Coronary artery (tissue), 2 donors: ENCODE results near the gene FLYWCH2.
"Not testable (repeated sequence)": the region's sequence is repeated elsewhere in the genome, so short reads cannot be mapped to it uniquely, and the experiment has no call there.

Source experiments
- DNase-seq: peaks from one replicate; pipeline ENCODE4 v3.0.0-alpha.2; 2017; ENCODE audit warnings: low spot score
- H3K27ac ChIP-seq, 2 donors: fragments of 200-600 bp; sonication (generic); one replicate each; pipeline ENCODE4 v1.5.1; 2016 to 2019
- H3K4me3 ChIP-seq: fragments of 200-600 bp; sonication (generic); 2 replicates; pipeline ENCODE4 v1.5.1; 2016; ENCODE audit warnings: mild to moderate bottlenecking, moderate library complexity
- TF ChIP-seq, protein P1 (sequence below): fragments of 200-600 bp; sonication (generic); IDR thresholded peaks from one replicate; pipeline ENCODE4 v1.5.1; 2019; ENCODE audit warnings: antibody characterized with exemption

Gene FLYWCH2

DNA sequence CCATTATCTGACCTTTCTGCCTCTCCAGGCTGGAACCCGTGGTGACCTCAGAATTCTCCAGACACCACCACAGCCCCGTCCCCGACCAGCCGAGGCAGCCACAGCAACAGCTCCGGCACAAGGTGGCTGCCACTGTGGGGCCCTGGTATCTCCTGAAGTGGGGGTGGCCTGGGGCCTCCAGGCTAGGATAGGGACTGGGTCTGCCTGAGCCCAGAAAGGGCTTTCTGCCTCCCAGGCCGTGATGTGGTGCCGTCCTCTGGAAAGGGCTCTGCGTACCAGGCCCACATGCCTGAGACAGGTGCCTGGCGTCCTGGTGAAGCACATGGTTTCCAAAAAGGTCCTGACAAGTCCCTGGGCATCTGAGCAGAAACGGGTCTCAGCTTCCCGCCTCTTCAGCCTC, 45.8 kb downstream of the FLYWCH2 start:
- H3K27ac ChIP-seq = no peak overlapping the region
- no peak for DNase-seq
- H3K4me3 ChIP-seq = no peak overlapping the region
- TF ChIP-seq, protein P1, sequence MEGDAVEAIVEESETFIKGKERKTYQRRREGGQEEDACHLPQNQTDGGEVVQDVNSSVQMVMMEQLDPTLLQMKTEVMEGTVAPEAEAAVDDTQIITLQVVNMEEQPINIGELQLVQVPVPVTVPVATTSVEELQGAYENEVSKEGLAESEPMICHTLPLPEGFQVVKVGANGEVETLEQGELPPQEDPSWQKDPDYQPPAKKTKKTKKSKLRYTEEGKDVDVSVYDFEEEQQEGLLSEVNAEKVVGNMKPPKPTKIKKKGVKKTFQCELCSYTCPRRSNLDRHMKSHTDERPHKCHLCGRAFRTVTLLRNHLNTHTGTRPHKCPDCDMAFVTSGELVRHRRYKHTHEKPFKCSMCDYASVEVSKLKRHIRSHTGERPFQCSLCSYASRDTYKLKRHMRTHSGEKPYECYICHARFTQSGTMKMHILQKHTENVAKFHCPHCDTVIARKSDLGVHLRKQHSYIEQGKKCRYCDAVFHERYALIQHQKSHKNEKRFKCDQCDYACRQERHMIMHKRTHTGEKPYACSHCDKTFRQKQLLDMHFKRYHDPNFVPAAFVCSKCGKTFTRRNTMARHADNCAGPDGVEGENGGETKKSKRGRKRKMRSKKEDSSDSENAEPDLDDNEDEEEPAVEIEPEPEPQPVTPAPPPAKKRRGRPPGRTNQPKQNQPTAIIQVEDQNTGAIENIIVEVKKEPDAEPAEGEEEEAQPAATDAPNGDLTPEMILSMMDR = no peak

DNA sequence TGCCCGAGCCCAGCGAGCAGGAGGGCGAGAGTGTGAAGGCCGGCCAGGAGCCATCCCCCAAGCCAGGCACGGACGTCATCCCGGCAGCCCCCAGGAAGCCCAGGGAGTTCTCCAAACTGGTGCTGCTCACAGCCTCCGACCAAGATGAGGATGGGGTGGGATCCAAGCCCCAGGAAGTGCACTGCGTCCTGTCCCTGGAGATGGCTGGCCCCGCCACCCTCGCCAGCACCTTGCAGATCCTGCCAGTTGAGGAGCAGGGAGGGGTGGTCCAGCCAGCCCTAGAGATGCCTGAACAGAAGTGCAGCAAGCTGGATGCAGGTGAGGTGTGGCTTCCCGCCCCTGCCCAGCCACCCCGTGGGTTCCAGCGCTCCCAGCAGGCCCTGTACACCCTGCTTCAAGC, 46.7 kb downstream of the FLYWCH2 start:
- Histone ChIP-seq H3K27ac (no peak overlapping the region), H3K4me3 (no peak overlapping the region)
- TF ChIP-seq, protein P1 = no peak
- DNase-seq = no peak

DNA sequence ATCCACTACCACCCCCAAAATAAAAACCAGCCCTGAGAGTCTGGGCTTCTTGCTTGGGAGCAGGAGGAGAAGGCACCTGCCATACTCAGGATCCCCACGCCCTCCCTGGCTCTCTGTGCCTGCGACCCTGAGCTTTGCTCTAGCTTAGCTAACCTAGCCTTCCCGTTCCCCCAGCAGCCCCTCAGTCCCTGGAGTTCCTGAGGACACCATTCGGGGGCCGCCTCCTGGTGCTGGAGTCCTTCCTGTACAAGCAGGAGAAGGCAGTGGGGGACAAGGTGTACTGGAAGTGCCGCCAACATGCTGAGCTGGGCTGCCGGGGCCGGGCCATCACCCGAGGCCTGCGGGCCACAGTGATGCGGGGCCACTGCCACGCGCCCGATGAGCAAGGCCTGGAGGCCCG, 47.2 kb downstream of the FLYWCH2 start:
- no peak for DNase-seq
- no peak overlapping the region for H3K4me3 ChIP-seq
- H3K27ac ChIP-seq = no peak overlapping the region
- TF ChIP-seq, protein P1 = no peak

DNA sequence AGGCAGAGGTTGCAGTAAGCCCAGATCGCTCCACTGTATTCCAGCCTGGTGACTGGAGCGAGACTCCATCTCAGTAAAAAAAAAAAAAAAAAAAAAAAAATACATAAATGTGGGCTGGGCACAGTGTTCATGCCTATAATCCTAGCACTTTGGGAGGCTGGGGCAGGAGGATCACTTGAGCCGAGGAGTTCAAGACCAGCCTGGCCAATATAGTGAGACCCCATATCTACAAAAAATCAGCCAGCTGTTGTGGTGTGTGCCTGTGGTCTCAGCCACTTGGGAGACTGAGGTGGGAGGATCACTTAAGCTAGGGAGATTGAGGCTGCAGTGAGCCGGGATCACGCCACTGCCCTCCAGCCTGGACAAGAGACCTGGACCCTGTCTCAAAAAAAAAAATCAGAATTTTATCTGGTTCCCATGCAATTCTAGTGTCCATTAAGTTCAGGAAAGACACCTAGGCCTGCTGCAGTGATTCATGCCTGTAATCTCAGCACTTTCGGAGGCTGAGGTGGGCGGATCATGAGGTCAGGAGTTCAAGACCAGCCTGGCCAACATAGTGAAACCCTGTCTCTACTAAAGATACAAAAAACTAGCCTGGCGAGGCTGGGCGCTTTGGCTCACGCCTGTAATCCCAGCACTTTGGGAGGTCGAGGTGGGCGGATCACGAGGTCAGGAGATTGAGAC, 48.4 kb downstream of the FLYWCH2 start:
- not testable (repeated sequence) for H3K27ac ChIP-seq, H3K4me3 ChIP-seq, DNase-seq

DNA sequence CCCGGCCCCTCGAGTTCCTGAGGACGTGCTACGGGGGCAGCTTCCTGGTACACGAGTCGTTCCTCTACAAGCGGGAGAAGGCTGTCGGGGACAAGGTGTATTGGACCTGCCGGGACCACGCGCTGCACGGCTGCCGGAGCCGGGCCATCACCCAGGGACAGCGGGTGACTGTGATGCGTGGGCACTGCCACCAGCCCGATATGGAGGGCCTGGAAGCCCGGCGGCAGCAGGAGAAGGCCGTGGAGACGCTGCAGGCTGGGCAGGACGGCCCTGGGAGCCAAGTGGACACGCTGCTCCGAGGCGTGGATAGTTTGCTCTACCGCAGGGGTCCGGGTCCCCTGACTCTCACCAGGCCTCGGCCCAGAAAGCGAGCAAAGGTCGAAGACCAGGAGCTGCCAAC, 50.1 kb downstream of the FLYWCH2 start:
- H3K27ac ChIP-seq = no peak overlapping the region
- TF ChIP-seq, protein P1 = no peak
- no peak for DNase-seq
- no peak overlapping the region for H3K4me3 ChIP-seq

DNA sequence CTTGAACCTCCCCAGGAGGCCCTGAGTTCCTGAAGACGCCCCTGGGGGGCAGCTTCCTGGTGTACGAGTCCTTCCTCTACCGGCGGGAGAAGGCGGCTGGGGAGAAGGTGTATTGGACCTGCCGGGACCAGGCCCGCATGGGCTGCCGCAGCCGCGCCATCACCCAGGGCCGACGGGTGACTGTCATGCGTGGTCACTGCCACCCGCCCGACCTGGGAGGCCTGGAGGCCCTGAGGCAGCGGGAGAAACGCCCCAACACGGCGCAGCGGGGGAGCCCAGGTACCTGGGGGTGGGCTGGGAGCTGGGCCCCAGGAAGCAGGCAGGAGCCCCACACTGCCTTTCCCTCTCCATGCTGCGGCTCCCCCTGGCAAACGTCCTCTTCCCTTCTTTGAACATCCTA, 50.7 kb downstream of the FLYWCH2 start:
- DNase-seq = no peak
- H3K4me3 ChIP-seq = no peak overlapping the region
- TF ChIP-seq, protein P1 = no peak
- H3K27ac ChIP-seq = no peak overlapping the region

DNA sequence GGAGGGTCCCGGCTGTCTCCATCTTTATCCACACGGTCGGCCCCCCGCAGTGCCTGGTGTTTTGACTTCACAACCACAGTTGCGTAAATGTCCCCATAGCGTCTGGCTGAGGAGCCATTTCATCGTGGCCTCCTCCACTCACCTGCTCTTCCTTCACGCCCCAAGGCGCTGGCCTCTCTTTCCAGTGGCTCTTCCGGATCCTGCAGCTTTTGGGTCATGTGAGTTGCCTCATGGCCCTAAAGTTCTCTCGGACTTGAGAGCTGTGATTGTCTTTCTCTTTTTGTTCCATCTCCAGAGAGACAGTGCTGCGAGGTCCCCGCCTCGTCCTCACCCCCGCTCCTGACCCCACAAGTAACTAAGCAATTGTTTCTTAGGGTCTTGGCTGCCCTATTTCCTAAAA, 51.4 kb downstream of the FLYWCH2 start:
- DNase-seq = no peak
- TF ChIP-seq, protein P1 = no peak
- no peak overlapping the region for H3K4me3 ChIP-seq
- H3K27ac ChIP-seq = no peak overlapping the region
